ENCODE results near the gene IL2RA.
"Not testable (repeated sequence)": the region's sequence is repeated elsewhere in the genome, so short reads cannot be mapped to it uniquely, and the experiment has no call there.

IL2RA gene
- total RNA-seq, result 33.2 to 37.8 (median 34.4) reads per million in 3 donors

DNA sequence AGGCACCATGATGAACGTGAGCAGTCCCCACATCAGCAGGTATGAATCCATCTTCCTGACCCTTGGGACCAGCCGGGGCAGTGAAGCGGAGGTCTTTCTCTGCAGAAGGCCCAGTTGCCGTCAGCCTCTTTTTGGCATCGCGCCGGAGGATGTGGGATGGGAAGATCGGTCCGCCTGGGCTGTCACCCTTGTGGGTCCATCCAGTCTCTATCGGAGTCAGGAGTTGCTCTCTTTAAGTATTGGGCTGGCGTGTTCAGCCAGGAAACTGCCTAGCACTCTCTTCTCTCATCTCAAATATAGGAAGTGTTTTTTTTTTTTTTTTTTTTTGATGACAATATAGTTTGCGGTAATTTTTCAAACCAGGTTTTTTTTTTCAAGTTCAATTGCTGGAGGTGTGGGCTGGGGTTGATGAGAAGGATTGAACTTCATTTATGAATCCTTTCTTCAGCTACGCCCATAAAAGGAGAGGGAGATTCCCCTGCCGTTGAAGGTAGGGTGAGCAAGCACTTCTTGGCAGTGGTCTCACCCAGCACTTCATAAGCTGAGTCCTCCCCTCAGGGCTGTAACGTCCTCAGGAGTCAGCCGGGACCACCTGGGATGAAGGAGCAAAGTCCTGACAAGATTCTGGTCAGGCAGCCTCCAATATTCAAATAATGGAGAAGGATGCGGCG is at the start of gene IL2RA:
TSS of gene IL2RA (minus strand) at position 267 of the 671 bp plus-strand sequence. CDS start at position 51, 216 bp downstream.
- Histone ChIP-seq H3K4me3 (ENCODE audit: insufficient read depth, low read depth, low read length, poor library complexity, severe bottlenecking) (peak within 1 kb of the TSS; percentile 75), H3K27me3 (replicated peaks; ENCODE audit: control insufficient read depth, insufficient read depth, low read length, poor library complexity, severe bottlenecking) (no peaks in the 10 kb centered on the region), H3K27ac (ENCODE audit: insufficient read depth, low read length, poor library complexity, severe bottlenecking) (peak within 1 kb of the TSS; percentile 93), H3K36me3 (ENCODE audit: control insufficient read depth, insufficient read depth, low read length) (no peaks in the 10 kb centered on the region), H3K9me3 (ENCODE audit: control insufficient read depth, low read length) (no peaks in the 10 kb centered on the region), H3K4me1 (ENCODE audit: control insufficient read depth, insufficient read depth, low read length, poor library complexity, severe bottlenecking) (peaks cover 41% of the 10 kb centered on the region)
- peak; percentile 48 to 56 (median 54) for DNase-seq

DNA sequence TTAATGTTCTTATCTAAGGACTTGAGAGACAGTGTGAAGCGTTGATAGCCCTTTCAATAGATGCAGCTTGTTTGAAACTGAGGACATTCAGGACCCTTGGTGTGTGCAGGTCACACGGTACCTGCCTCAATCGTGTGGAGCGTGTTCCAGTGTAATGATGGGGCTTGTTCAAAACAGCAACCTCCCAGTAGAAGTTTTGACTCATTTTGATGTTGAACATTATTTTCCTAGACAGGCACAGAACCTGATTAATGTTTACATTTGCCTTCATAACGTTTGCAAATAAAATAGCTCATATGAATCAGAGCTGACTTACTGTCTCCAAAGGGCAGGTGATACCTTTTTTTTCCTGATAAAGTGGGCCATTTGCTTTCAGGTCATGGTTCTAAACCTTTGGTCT is 48.0 kb upstream of the IL2RA start:
- Histone ChIP-seq H3K36me3 (ENCODE audit: control insufficient read depth, insufficient read depth, low read length) (peaks cover 62% of the 10 kb centered on the region), H3K27me3 (replicated peaks; ENCODE audit: control insufficient read depth, insufficient read depth, low read length, poor library complexity, severe bottlenecking) (no peaks in the 10 kb centered on the region), H3K4me3 (ENCODE audit: insufficient read depth, low read depth, low read length, poor library complexity, severe bottlenecking) (no peak overlapping the region), H3K4me1 (ENCODE audit: control insufficient read depth, insufficient read depth, low read length, poor library complexity, severe bottlenecking) (peaks cover 12% of the 10 kb centered on the region), H3K9me3 (ENCODE audit: control insufficient read depth, low read length) (no peaks in the 10 kb centered on the region), H3K27ac (ENCODE audit: insufficient read depth, low read length, poor library complexity, severe bottlenecking) (peak overlapping the region; percentile 68)
- DNase-seq, result no peak

DNA sequence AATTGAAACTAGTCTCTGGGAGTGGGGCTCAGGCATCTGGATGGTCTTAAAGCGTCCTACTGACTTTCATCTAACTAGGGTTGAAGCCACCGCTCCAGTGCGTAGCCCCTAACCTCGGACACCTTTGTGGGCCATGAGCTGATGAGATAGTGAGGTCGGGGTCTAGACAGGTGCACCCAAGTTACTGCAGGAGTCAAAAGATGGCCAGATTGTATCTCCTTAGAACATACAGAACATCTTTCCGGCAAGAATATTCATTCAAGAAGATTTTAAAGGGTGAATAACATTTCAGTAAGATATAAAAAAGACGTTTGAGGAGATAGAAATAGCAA is 47.2 kb upstream of the IL2RA start:
- peaks cover 55% of the 10 kb centered on the region for H3K36me3 ChIP-seq (ENCODE audit: control insufficient read depth, insufficient read depth, low read length)

DNA sequence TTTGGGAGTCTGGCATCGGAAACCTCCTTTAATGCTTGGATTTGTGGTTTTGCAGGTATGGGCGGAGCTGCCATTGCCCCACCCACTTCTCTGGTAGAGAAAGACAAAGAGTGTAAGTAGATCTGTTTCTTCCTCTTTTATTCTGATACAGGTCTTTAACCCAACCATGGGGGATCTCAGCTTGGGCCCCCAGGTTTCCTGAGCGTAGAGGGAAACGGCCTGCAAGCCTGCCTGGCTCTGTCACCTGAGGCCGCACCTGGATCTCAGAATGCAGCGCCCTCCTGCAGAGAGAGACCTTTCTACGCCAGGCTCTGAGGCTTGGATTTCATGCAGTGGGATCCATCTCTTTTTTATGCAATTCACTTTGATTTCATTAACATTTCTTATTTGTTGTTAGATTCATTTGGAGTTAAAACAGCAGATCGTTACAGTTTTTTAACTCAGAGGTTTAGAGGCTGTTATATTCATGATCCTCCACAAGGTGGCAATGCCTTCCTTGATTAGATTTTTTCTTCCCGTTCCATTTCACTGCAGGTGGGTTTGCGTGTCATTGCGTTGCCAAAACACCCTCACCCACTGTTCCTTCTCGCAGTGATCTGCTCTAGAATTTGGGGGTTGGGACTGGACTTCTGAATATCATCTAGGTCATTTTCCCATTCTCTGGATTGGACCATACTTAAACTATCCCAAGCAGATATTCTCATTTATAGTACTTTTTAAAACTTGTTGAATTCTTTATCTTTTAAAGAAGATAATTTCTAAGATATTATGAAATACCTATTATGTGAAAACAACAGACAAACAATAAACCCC is 46.7 kb upstream of the IL2RA start:
- no peaks in the 10 kb centered on the region for H3K9me3 ChIP-seq (ENCODE audit: control insufficient read depth, low read length)
- peaks cover 51% of the 10 kb centered on the region for H3K36me3 ChIP-seq (ENCODE audit: control insufficient read depth, insufficient read depth, low read length)
- H3K27ac ChIP-seq (ENCODE audit: insufficient read depth, low read length, poor library complexity, severe bottlenecking), result peak overlapping the region; percentile 68

More for the DNA sequence above, 47.2 kb upstream of the IL2RA start:
- H3K27ac ChIP-seq (ENCODE audit: insufficient read depth, low read length, poor library complexity, severe bottlenecking), result peak overlapping the region; percentile 68
- peak in 1 of 3 donors; percentile 6 for DNase-seq
- peaks cover 12% of the 10 kb centered on the region for H3K4me1 ChIP-seq (ENCODE audit: control insufficient read depth, insufficient read depth, low read length, poor library complexity, severe bottlenecking)
- H3K9me3 ChIP-seq (ENCODE audit: control insufficient read depth, low read length), result no peaks in the 10 kb centered on the region
- no peaks in the 10 kb centered on the region for H3K27me3 ChIP-seq (replicated peaks; ENCODE audit: control insufficient read depth, insufficient read depth, low read length, poor library complexity, severe bottlenecking)
- no peak overlapping the region for H3K4me3 ChIP-seq (ENCODE audit: insufficient read depth, low read depth, low read length, poor library complexity, severe bottlenecking)

DNA sequence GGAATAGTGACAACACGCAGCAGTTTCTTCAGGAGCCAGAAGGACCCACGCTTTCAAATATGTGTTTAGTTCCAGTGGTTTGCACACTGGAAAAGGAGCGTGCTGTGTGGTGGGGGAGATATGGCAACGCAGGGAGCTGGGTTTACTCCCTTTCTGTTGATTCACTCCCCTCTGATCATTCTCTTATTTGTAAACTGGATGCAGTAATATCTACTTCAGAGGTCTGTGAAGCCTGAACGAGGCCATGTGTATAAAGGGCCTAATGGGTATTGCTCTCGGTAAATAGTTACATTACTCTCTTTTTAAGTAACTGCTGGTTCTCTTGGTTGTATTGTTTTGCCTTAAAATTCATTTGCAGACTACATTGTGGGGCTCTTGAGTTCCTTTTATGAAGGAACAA is 45.9 kb upstream of the IL2RA start:
- H3K4me3 ChIP-seq (ENCODE audit: insufficient read depth, low read depth, low read length, poor library complexity, severe bottlenecking), result no peak overlapping the region
- peaks cover 12% of the 10 kb centered on the region for H3K4me1 ChIP-seq (ENCODE audit: control insufficient read depth, insufficient read depth, low read length, poor library complexity, severe bottlenecking)
- H3K36me3 ChIP-seq (ENCODE audit: control insufficient read depth, insufficient read depth, low read length), result peaks cover 47% of the 10 kb centered on the region
- no peaks in the 10 kb centered on the region for H3K27me3 ChIP-seq (replicated peaks; ENCODE audit: control insufficient read depth, insufficient read depth, low read length, poor library complexity, severe bottlenecking)
- DNase-seq, result no peak
- no peak overlapping the region for H3K27ac ChIP-seq (ENCODE audit: insufficient read depth, low read length, poor library complexity, severe bottlenecking)
- no peaks in the 10 kb centered on the region for H3K9me3 ChIP-seq (ENCODE audit: control insufficient read depth, low read length)

More for the DNA sequence above, 46.7 kb upstream of the IL2RA start:
- H3K4me1 ChIP-seq (ENCODE audit: control insufficient read depth, insufficient read depth, low read length, poor library complexity, severe bottlenecking), result peaks cover 12% of the 10 kb centered on the region
- peak in 1 of 3 donors; percentile 23 for DNase-seq
- no peak overlapping the region for H3K4me3 ChIP-seq (ENCODE audit: insufficient read depth, low read depth, low read length, poor library complexity, severe bottlenecking)
- no peaks in the 10 kb centered on the region for H3K27me3 ChIP-seq (replicated peaks; ENCODE audit: control insufficient read depth, insufficient read depth, low read length, poor library complexity, severe bottlenecking)

DNA sequence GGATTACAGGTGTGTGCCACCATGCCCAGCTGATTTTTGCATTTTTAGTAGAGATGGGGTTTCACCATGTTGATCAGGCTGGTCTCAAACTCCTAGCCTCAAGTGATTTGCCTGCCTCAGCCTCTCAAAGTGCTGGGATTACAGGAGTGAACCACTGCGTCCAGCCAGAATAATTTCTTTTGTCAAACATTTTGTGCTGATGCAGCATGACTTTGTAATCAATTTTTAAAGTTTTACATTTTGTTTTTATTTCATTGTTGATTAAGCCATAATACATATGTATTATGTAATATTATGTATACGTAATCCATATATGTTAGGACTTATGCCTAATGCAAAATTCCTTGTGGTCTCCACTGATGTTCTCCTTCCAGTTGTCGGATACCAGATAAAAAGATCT is 45.4 kb upstream of the IL2RA start:
- not testable (repeated sequence) for DNase-seq; H3K9me3 ChIP-seq (ENCODE audit: control insufficient read depth, low read length); H3K4me3 ChIP-seq (ENCODE audit: insufficient read depth, low read depth, low read length, poor library complexity, severe bottlenecking); H3K27ac ChIP-seq (ENCODE audit: insufficient read depth, low read length, poor library complexity, severe bottlenecking); H3K27me3 ChIP-seq (replicated peaks; ENCODE audit: control insufficient read depth, insufficient read depth, low read length, poor library complexity, severe bottlenecking)
- H3K4me1 ChIP-seq (ENCODE audit: control insufficient read depth, insufficient read depth, low read length, poor library complexity, severe bottlenecking), result peaks cover 12% of the 10 kb centered on the region
- peaks cover 45% of the 10 kb centered on the region for H3K36me3 ChIP-seq (ENCODE audit: control insufficient read depth, insufficient read depth, low read length)

DNA sequence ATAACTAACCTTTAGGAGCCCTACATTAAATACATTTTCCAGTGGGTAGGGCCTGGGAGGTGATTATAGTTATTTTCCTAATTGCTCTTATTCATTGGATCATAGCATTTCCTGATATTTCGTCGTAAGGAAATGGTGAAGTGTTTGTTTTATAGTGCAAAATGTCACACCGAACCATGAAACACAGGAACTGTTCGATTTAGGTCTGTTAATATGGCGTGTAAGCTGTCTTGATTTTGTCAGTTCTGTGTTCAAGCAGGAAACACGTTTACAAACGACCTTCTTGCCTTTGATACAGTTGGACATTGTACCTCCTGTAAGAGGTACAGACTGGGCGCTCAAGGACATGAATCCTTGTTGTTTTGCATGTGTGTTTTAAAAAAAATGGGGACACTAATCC is 41.4 kb upstream of the IL2RA start:
- Histone ChIP-seq H3K4me1 (ENCODE audit: control insufficient read depth, insufficient read depth, low read length, poor library complexity, severe bottlenecking) (peaks cover 3% of the 10 kb centered on the region), H3K27ac (ENCODE audit: insufficient read depth, low read length, poor library complexity, severe bottlenecking) (no peak overlapping the region), H3K9me3 (ENCODE audit: control insufficient read depth, low read length) (no peaks in the 10 kb centered on the region), H3K36me3 (ENCODE audit: control insufficient read depth, insufficient read depth, low read length) (peaks cover 49% of the 10 kb centered on the region), H3K27me3 (replicated peaks; ENCODE audit: control insufficient read depth, insufficient read depth, low read length, poor library complexity, severe bottlenecking) (no peaks in the 10 kb centered on the region), H3K4me3 (ENCODE audit: insufficient read depth, low read depth, low read length, poor library complexity, severe bottlenecking) (no peak overlapping the region)
- DNase-seq, result no peak

DNA sequence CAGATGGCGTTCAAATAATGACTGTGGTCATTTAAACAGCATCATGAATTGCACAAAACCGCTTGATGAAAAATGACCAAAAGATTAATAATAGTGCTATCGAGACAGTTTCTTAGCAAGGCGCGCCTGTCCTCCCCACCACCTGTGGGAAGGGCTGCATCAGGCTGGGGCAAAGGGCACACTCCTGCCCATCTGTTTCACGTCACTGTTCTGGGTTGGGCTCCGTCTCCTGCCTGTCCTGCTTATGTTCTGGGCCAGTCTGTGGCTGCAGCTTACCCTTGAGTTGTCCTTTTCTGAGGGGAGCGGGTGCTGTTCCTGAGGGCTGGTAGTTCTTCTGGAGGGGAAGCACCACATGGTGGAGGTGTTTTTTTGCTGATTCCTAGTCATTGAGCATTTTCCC is 40.0 kb upstream of the IL2RA start:
- no peaks in the 10 kb centered on the region for H3K27me3 ChIP-seq (replicated peaks; ENCODE audit: control insufficient read depth, insufficient read depth, low read length, poor library complexity, severe bottlenecking)
- no peak overlapping the region for H3K4me3 ChIP-seq (ENCODE audit: insufficient read depth, low read depth, low read length, poor library complexity, severe bottlenecking)
- H3K9me3 ChIP-seq (ENCODE audit: control insufficient read depth, low read length), result no peaks in the 10 kb centered on the region
- H3K4me1 ChIP-seq (ENCODE audit: control insufficient read depth, insufficient read depth, low read length, poor library complexity, severe bottlenecking), result no peaks in the 10 kb centered on the region
- peaks cover 53% of the 10 kb centered on the region for H3K36me3 ChIP-seq (ENCODE audit: control insufficient read depth, insufficient read depth, low read length)
- no peak overlapping the region for H3K27ac ChIP-seq (ENCODE audit: insufficient read depth, low read length, poor library complexity, severe bottlenecking)
- DNase-seq, result no peak

DNA sequence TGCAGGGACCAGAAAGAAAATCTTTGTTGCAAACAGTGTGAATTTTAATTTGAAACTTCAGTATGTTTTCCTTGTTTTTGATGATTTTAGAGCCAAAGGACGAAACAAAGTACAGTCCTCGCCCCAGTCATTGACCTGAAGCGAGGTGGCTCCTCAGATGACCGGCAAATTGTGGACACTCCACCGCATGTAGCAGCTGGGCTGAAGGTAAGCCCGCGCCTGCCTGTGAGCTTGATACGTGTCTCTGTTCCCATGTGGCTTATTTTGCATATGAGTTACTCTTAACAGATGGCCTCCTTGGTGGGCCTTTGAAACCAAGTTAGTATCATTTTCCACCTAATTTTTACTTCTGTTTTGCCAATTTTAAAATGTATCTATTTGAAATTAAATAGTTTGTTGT is 39.0 kb upstream of the IL2RA start:
- H3K27me3 ChIP-seq (replicated peaks; ENCODE audit: control insufficient read depth, insufficient read depth, low read length, poor library complexity, severe bottlenecking), result no peaks in the 10 kb centered on the region
- H3K4me1 ChIP-seq (ENCODE audit: control insufficient read depth, insufficient read depth, low read length, poor library complexity, severe bottlenecking), result no peaks in the 10 kb centered on the region
- no peaks in the 10 kb centered on the region for H3K9me3 ChIP-seq (ENCODE audit: control insufficient read depth, low read length)
- DNase-seq, result no peak
- no peak overlapping the region for H3K27ac ChIP-seq (ENCODE audit: insufficient read depth, low read length, poor library complexity, severe bottlenecking)
- no peak overlapping the region for H3K4me3 ChIP-seq (ENCODE audit: insufficient read depth, low read depth, low read length, poor library complexity, severe bottlenecking)
- H3K36me3 ChIP-seq (ENCODE audit: control insufficient read depth, insufficient read depth, low read length), result peaks cover 52% of the 10 kb centered on the region

DNA sequence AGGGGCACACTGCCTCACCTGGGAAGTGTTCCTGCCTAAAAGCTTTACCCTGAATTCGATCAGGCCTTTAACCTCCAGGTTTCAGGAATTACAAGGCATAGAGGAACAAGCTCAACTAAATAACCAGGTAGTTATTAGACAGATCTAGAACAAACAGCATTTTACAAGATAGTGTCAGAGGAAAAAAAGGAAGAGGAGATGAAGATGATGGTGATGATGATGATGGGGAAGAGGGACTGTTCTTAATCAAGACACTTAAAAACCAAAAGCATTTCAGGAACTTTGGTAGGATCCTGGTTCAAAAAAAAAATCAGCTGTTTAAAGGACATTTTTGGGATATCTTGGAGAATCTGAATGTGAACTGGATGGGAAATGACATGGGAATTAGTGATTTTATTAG is 38.2 kb upstream of the IL2RA start:
- Histone ChIP-seq H3K4me3 (ENCODE audit: insufficient read depth, low read depth, low read length, poor library complexity, severe bottlenecking) (no peak overlapping the region), H3K9me3 (ENCODE audit: control insufficient read depth, low read length) (no peaks in the 10 kb centered on the region), H3K36me3 (ENCODE audit: control insufficient read depth, insufficient read depth, low read length) (peaks cover 48% of the 10 kb centered on the region), H3K27me3 (replicated peaks; ENCODE audit: control insufficient read depth, insufficient read depth, low read length, poor library complexity, severe bottlenecking) (no peaks in the 10 kb centered on the region), H3K27ac (ENCODE audit: insufficient read depth, low read length, poor library complexity, severe bottlenecking) (no peak overlapping the region), H3K4me1 (ENCODE audit: control insufficient read depth, insufficient read depth, low read length, poor library complexity, severe bottlenecking) (no peaks in the 10 kb centered on the region)
- no peak for DNase-seq

Data from effector memory CD4-positive, alpha-beta T cell (primary cell).